H1 (cell line): ENCODE results near the gene PMFBP1. TPM values are rescaled to one million over a fixed set of nuclear protein-coding genes. Genes with fewer than 3 reads are reported as not detected.

Experiments
- CTCF ChIA-PET: fragments of 300-600 bp; sonication (Branson Sonifier 250); formaldehyde crosslinking; loops from one replicate; lab custom pipeline; 2021; ENCODE audit not compliant: partially characterized antibody; lab: Charles Lee
- POLR2A ChIA-PET: fragments of 300-600 bp; sonication (Branson Sonifier 250); formaldehyde crosslinking; loops from one replicate; lab custom pipeline; 2021; ENCODE audit warnings: inconsistent platforms; ENCODE audit not compliant: partially characterized antibody; lab: Charles Lee
- DNase-seq, 2 experiments: peaks; one replicate each; pipeline versions ENCODE4 v3.0.0 to v3.0.0-alpha.2; 2010 to 2022; ENCODE audit warnings: low spot score in 2 of 2, low read depth in 1 of 2, mixed read lengths in 1 of 2
- FAIRE-seq: peaks from 2 replicates; lab custom pipeline; 2011; peaks lifted over from hg19 to GRCh38; lab: Jason Lieb, UNC
- H2AFZ ChIP-seq: 2 replicates; pipeline ENCODE4 v1.8.1; 2012; ENCODE audit warnings: low read length, inconsistent platforms
- H2AK5ac ChIP-seq: 2 replicates; pipeline ENCODE4 v1.6.1; 2013; ENCODE audit warnings: low read depth, low read length
- H2BK120ac ChIP-seq: replicated peaks from 2 replicates; pipeline ENCODE3; 2013; ENCODE audit warnings: low read depth, low read length, inconsistent platforms
- H2BK12ac ChIP-seq: 2 replicates; pipeline ENCODE4 v1.6.1; 2013; ENCODE audit warnings: low read depth, low read length
- H2BK15ac ChIP-seq: 2 replicates; pipeline ENCODE4 v1.6.1; 2013; ENCODE audit warnings: low read length
- H2BK20ac ChIP-seq: 2 replicates; pipeline ENCODE4 v1.6.1; 2013; ENCODE audit warnings: low read length
- H2BK5ac ChIP-seq: 2 replicates; pipeline ENCODE4 v1.6.1; 2013; ENCODE audit warnings: low read depth, low read length
- H3K14ac ChIP-seq: 2 replicates; pipeline ENCODE4 v1.6.1; 2013; ENCODE audit warnings: inconsistent platforms; ENCODE audit not compliant: insufficient read length
- H3K18ac ChIP-seq: 2 replicates; pipeline ENCODE4 v1.6.1; 2013; ENCODE audit warnings: low read length; ENCODE audit errors: extremely low read depth
- H3K23ac ChIP-seq: 2 replicates; pipeline ENCODE4 v1.6.1; 2013; ENCODE audit warnings: inconsistent platforms; ENCODE audit not compliant: insufficient read length
- H3K23me2 ChIP-seq: 2 replicates; pipeline ENCODE4 v1.6.1; 2013; ENCODE audit warnings: low read depth, low read length
- H3K27ac ChIP-seq: 2 replicates; pipeline ENCODE4 v1.6.1; 2011; ENCODE audit warnings: low read depth, low read length, inconsistent platforms
- H3K27me3 ChIP-seq, 4 experiments: replicated peaks in 1 of 4; 1 replicate in 1 of 4; 2 replicates in 3 of 4; pipeline versions ENCODE4 v1.6.1 to v1.8.1; 2011 to 2013; ENCODE audit warnings: low read length in 3 of 4, mild to moderate bottlenecking in 3 of 4, inconsistent platforms in 2 of 4, mixed read lengths in 2 of 4, moderate library complexity in 1 of 4; ENCODE audit not compliant: control insufficient read depth in 3 of 4, insufficient read depth in 3 of 4; ENCODE audit errors: extremely low read depth in 1 of 4
- H3K36me3 ChIP-seq, 4 experiments: 2 replicates each; pipeline versions ENCODE4 v1.6.1 to v1.8.1; 2011 to 2013; ENCODE audit warnings: mild to moderate bottlenecking in 4 of 4, low read length in 3 of 4, moderate library complexity in 2 of 4, control low read depth in 1 of 4, inconsistent platforms in 1 of 4; ENCODE audit not compliant: insufficient read depth in 4 of 4, control insufficient read depth in 2 of 4
- H3K4ac ChIP-seq: replicated peaks from 2 replicates; pipeline ENCODE3; 2013; ENCODE audit warnings: low read length, low read depth, mixed read lengths, inconsistent platforms; ENCODE audit not compliant: insufficient read length
- H3K4me1 ChIP-seq, 4 experiments: replicated peaks in 1 of 4; 1 replicate in 1 of 4; 2 replicates in 3 of 4; pipeline versions ENCODE4 v1.6.1 to v1.8.1; 2011 to 2013; ENCODE audit warnings: low read length in 3 of 4, inconsistent platforms in 2 of 4, mixed read lengths in 1 of 4; ENCODE audit not compliant: insufficient read depth in 4 of 4, control insufficient read depth in 3 of 4
- H3K4me2 ChIP-seq, 2 experiments: 2 replicates each; pipeline versions ENCODE4 v1.6.1 to v1.8.1; 2011 to 2013; ENCODE audit warnings: low read depth in 2 of 2, low read length in 2 of 2, control low read depth in 1 of 2, inconsistent platforms in 1 of 2, mild to moderate bottlenecking in 1 of 2; ENCODE audit not compliant: insufficient read depth in 1 of 2
- H3K4me3 ChIP-seq, 4 experiments: fragments of 200-600, 300-600 bp in 1 of 4; sonication (generic), shearing (Covaris generic), sonication (Bioruptor Twin) in 1 of 4; 2 replicates each; pipeline versions ENCODE4 v1.5.1 to v1.8.1; 2011 to 2016; ENCODE audit warnings: low read length in 4 of 4, low read depth in 3 of 4, control low read depth in 2 of 4, inconsistent platforms in 2 of 4, mild to moderate bottlenecking in 2 of 4, mixed read lengths in 1 of 4, moderate library complexity in 1 of 4; ENCODE audit not compliant: insufficient read depth in 2 of 4; ENCODE audit errors: extremely low read depth in 1 of 4
- H3K56ac ChIP-seq: replicated peaks from 2 replicates; pipeline ENCODE3; 2013; ENCODE audit warnings: low read depth, mild to moderate bottlenecking, mixed read lengths, low read length, inconsistent platforms; ENCODE audit not compliant: insufficient read length
- H3K79me1 ChIP-seq: 2 replicates; pipeline ENCODE4 v1.6.1; 2013; ENCODE audit warnings: low read depth, low read length, control low read depth
- H3K79me2 ChIP-seq, 2 experiments: 2 replicates each; pipeline versions ENCODE4 v1.6.1 to v1.8.1; 2012 to 2013; ENCODE audit warnings: low read length in 2 of 2, mild to moderate bottlenecking in 2 of 2, inconsistent platforms in 1 of 2; ENCODE audit not compliant: insufficient read depth in 2 of 2, control insufficient read depth in 1 of 2
- H3K9ac ChIP-seq, 4 experiments: replicated peaks in 1 of 4; 1 replicate in 1 of 4; 2 replicates in 3 of 4; pipeline versions ENCODE4 v1.6.1 to v1.8.1; 2011 to 2013; ENCODE audit warnings: low read depth in 3 of 4, low read length in 3 of 4, control low read depth in 2 of 4, mild to moderate bottlenecking in 2 of 4, moderate library complexity in 2 of 4, inconsistent platforms in 1 of 4; ENCODE audit errors: extremely low read depth in 1 of 4
- H3K9me3 ChIP-seq, 2 experiments: 2 replicates each; pipeline versions ENCODE4 v1.6.1 to v1.8.1; 2012 to 2013; ENCODE audit warnings: mild to moderate bottlenecking in 2 of 2, moderate library complexity in 2 of 2, control low read depth in 1 of 2, inconsistent platforms in 1 of 2, low read depth in 1 of 2, low read length in 1 of 2, mixed read lengths in 1 of 2; ENCODE audit not compliant: insufficient read depth in 2 of 2
- H4K20me1 ChIP-seq, 2 experiments: replicated peaks in 1 of 2; 2 replicates each; pipeline versions ENCODE3 to v1.8.1; 2011 to 2013; ENCODE audit warnings: inconsistent platforms in 2 of 2, low read length in 2 of 2, mild to moderate bottlenecking in 1 of 2; ENCODE audit not compliant: insufficient read depth in 2 of 2, control insufficient read depth in 1 of 2
- H4K5ac ChIP-seq: 2 replicates; pipeline ENCODE4 v1.6.1; 2013; ENCODE audit warnings: low read length, low read depth, mixed read lengths, inconsistent platforms; ENCODE audit not compliant: insufficient read length
- H4K8ac ChIP-seq: 2 replicates; pipeline ENCODE4 v1.8.0; 2013; ENCODE audit warnings: mild to moderate bottlenecking, moderate library complexity, low read length, inconsistent platforms; ENCODE audit not compliant: insufficient read depth; ENCODE audit errors: extremely low read depth
- H4K91ac ChIP-seq: replicated peaks from 2 replicates; pipeline ENCODE3; 2013; ENCODE audit warnings: low read length, mixed read lengths, inconsistent platforms; ENCODE audit not compliant: insufficient read length
- ATF2 ChIP-seq: IDR thresholded peaks from 2 replicates; pipeline ENCODE4 v1.6.1; 2012; ENCODE audit warnings: low read length, inconsistent platforms
- FOSL1 ChIP-seq: IDR thresholded peaks from 2 replicates; pipeline ENCODE4 v1.6.1; 2011; ENCODE audit warnings: mild to moderate bottlenecking, low read depth, low read length, moderate library complexity; ENCODE audit not compliant: insufficient read depth
- JUN ChIP-seq: IDR thresholded peaks from 2 replicates; pipeline ENCODE4 v1.6.1; 2011; ENCODE audit warnings: low read depth, mild to moderate bottlenecking, improper control_type of control experiment, low read length
- MAFK ChIP-seq: IDR thresholded peaks from 2 replicates; pipeline ENCODE4 v1.6.1; 2012; ENCODE audit warnings: low read depth, mild to moderate bottlenecking, improper control_type of control experiment, low read length
- RNF2 ChIP-seq: fragments of 200-900, 300-1000 bp; sonication (generic); IDR thresholded peaks from 2 replicates; pipeline ENCODE4 v1.7.1; 2016; ENCODE audit warnings: borderline replicate concordance, low read depth, mild to moderate bottlenecking, antibody characterized with exemption, low read length; ENCODE audit not compliant: poor library complexity, severe bottlenecking; ENCODE audit errors: missing control alignments
- SIN3A ChIP-seq, 2 experiments: IDR thresholded peaks in 1 of 2; conservative IDR thresholded peaks in 1 of 2; 2 replicates each; pipeline ENCODE4 v1.6.1; 2011 to 2012; ENCODE audit warnings: low read length in 2 of 2, improper control_type of control experiment in 1 of 2, low read depth in 1 of 2, mild to moderate bottlenecking in 1 of 2
- SIRT6 ChIP-seq: IDR thresholded peaks from one replicate; pipeline ENCODE4 v1.7.1; 2012; ENCODE audit warnings: low read length, inconsistent platforms
- SUZ12 ChIP-seq: fragments of 200-600 bp; sonication (generic); IDR thresholded peaks from 2 replicates; pipeline ENCODE4 v1.6.1; 2012; ENCODE audit warnings: mild to moderate bottlenecking, inconsistent platforms, low read length, moderate library complexity, mixed read lengths
- YY1 ChIP-seq: IDR thresholded peaks from 2 replicates; pipeline ENCODE4 v1.6.1; 2011; ENCODE audit warnings: low read depth, mild to moderate bottlenecking, low read length
- WGBS, 2 experiments: shearing (Covaris generic) in 1 of 2; methylation state at CpG; one replicate each; pipeline versions ENCODE4 v1.1.6 to v1.1.7; 2013 to 2015; ENCODE audit warnings: low lambda C conversion rate in 2 of 2, mixed read lengths in 2 of 2, inconsistent platforms in 1 of 2, low coverage in 1 of 2, missing lambda C conversion rate in 1 of 2; ENCODE audit not compliant: insufficient replicate concordance in 2 of 2, insufficient coverage in 1 of 2, insufficient read length in 1 of 2; ENCODE audit errors: extremely low coverage in 1 of 2, missing lambda C conversion rate in 1 of 2; 5-methylcytosine and 5-hydroxymethylcytosine counted together
- polyA plus RNA-seq, 7 experiments: library from polyadenylated mRNA; depleted of rRNA in 3 of 7; stranded (reverse) in 5 of 7; unstranded in 2 of 7; fragments of >200 nt in 5 of 7; fragments of 200-250 nt in 2 of 7; gene quantifications; 1 replicate in 5 of 7; 2 replicates in 1 of 7; 4 replicates in 1 of 7; pipeline versions ENCODE4 v1.2.1 to v1.2.3, GENCODE V29; 2011 to 2013; ENCODE audit warnings: missing spikeins in 2 of 7, mixed read lengths in 2 of 7
- total RNA-seq: library from RNA; stranded (reverse); fragmentation: NEBNext Ultra II Directional; extraction: Animal tissue kit (Norgen Biotek cat#: 25700); gene quantifications from 2 replicates; pipeline ENCODE4 v1.2.1, GENCODE V29; 2021

The PMFBP1 gene
- total and polyA plus RNA-seq, 2 of the 8 experiments (the other 6 are each of a cell fraction or from before 2014, with no cell fraction given) = 0.32 to 1.6 TPM

GRCh38 chr16:72210555-72210954 is 38.6 kb upstream of the PMFBP1 start:
- CTCF ChIA-PET = interaction anchor here (1.4 kb wide), 1 partner anchor 15 kb away, joined by 7 read pairs; no protein-coding TSS in a partner anchor

More at GRCh38 chr16:72210555-72210954, 38.6 kb upstream of the PMFBP1 start:
- no peak overlapping the region for H2AFZ ChIP-seq
- TF ChIP-seq SUZ12 = no peak
- TF ChIP-seq SIRT6 = no peak
- no peak for TF ChIP-seq FOSL1
- TF ChIP-seq ATF2 = no peak
- TF ChIP-seq SIN3A (conservative IDR thresholded peaks at IDR 0.05 in 1 of 2, IDR thresholded peaks at IDR 0.05 in 1 of 2; ENCODE audit: low read depth in 1 of 2, low read length in 2 of 2) = no peak
- TF ChIP-seq YY1 = no peak
- no peak for TF ChIP-seq RNF2
- TF ChIP-seq JUN = no peak
- TF ChIP-seq MAFK = no peak
- no peak overlapping the region for H3K14ac ChIP-seq
- H3K79me1 ChIP-seq = no peaks in the 10 kb centered on the region
- H3K27me3 ChIP-seq = no peaks in the 10 kb centered on the region
- H2AK5ac ChIP-seq = no peak overlapping the region
- H2BK120ac ChIP-seq = no peak overlapping the region
- no peak overlapping the region for H3K4ac ChIP-seq
- FAIRE-seq (no peak), DNase-seq (no peak)
- H2BK12ac ChIP-seq = no peak overlapping the region
- H3K23ac ChIP-seq = no peak overlapping the region
- no peak overlapping the region for H4K5ac ChIP-seq
- no peaks in the 10 kb centered on the region for H3K4me1 ChIP-seq
- H3K27ac ChIP-seq = no peak overlapping the region
- H3K4me3 ChIP-seq = no peak overlapping the region
- WGBS, 2 experiments = 81% methylated on average over 3 of the region's 3 CpGs; no CpG with 5 or more reads in 1 of the 2 experiments
- H3K4me2 ChIP-seq = no peak overlapping the region
- H2BK20ac ChIP-seq = no peak overlapping the region
- POLR2A ChIA-PET = no interaction called here
- no peaks in the 10 kb centered on the region for H3K36me3 ChIP-seq
- no peaks in the 10 kb centered on the region for H4K20me1 ChIP-seq
- no peak overlapping the region for H4K8ac ChIP-seq
- H3K79me2 ChIP-seq = no peaks in the 10 kb centered on the region
- no peaks in the 10 kb centered on the region; the same call in 1 of the 2 replicates for H3K23me2 ChIP-seq
- H2BK5ac ChIP-seq = no peak overlapping the region
- no peak overlapping the region for H2BK15ac ChIP-seq
- H4K91ac ChIP-seq = no peak overlapping the region
- no peak overlapping the region for H3K56ac ChIP-seq
- no peak overlapping the region for H3K9ac ChIP-seq
- no peaks in the 10 kb centered on the region; a peak in 1 of 4 replicates for H3K9me3 ChIP-seq
- no peak overlapping the region for H3K18ac ChIP-seq
